HG02759 (cell line): Measurements from ENCODE around the gene SYPL2.
A peak's percentile ranks its signal among the peaks of the same experiment; 100 is the strongest.
"Not testable (repeated sequence)": the region's sequence is repeated elsewhere in the genome, so short reads cannot be mapped to it uniquely, and the experiment has no call there.

Experiments
- ATAC-seq: cut with Tn5 transposase; IDR thresholded peaks from one replicate; pipeline ENCODE4 v1.9.1; 2021; ENCODE audit warnings: mild to moderate bottlenecking, moderate library complexity; ENCODE audit not compliant: unreplicated experiment

Gene SYPL2

DNA sequence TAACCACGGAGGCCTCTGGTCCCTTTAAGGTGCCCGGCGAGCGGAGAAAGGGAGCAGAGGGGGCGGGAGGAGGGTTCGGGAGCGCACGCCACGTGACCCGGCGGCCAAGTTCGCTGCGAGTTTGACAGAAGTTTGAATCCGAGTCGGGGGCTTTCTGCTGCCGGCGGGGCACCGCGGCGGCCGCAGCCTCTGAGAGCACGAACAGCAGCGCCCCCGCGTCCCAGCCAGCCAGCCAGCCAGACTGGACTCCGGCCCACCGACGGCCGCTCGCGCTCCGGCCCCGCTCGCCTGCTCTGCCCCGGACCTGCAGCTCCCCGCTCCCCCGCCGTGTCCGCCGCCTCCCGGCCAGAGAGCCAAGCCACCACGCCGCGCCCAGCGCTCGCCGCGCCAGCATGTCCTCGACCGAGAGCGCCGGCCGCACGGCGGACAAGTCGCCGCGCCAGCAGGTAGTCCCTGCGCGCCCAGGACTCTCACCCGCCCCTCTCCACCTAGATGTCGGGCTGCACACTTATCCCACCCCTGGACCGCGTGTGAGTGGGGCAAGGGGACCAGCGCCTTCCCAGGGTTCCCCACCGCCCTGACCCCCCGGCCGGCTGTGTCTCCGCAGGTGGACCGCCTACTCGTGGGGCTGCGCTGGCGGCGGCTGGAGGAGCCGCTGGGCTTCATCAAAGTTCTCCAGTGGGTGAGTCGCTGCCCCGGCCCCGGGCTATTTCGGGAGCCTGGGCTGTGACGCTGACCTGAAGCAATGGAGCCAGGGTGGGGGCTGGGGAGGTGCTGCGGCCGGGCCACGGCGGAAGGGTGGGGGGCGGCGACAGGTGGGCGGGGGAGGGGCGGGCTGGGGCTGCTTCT, at the start of gene SYPL2:
SYPL2 (plus strand) TSS at position 95 of the 849 bp plus-strand sequence; CDS start at position 393, 298 bp downstream.
- ATAC-seq, result no peak

DNA sequence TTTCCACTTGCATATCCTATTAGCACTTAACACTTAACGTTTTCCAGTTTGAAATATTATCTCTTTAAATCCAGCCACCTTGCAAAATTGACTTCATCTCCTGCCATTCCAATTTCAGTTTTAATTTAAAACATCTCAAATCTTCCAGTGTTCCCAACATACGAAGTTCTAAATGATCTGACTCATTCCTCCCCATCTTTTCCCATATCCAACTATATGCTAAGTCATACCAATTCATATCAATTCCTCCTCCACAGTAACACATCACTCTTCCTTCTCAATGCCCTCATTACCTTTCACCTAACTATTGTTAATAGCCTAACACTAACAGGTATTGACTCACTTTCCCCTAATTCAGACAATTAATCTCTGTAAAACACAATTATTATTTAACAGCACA, 42.8 kb upstream of the SYPL2 start:
- no peak for ATAC-seq

DNA sequence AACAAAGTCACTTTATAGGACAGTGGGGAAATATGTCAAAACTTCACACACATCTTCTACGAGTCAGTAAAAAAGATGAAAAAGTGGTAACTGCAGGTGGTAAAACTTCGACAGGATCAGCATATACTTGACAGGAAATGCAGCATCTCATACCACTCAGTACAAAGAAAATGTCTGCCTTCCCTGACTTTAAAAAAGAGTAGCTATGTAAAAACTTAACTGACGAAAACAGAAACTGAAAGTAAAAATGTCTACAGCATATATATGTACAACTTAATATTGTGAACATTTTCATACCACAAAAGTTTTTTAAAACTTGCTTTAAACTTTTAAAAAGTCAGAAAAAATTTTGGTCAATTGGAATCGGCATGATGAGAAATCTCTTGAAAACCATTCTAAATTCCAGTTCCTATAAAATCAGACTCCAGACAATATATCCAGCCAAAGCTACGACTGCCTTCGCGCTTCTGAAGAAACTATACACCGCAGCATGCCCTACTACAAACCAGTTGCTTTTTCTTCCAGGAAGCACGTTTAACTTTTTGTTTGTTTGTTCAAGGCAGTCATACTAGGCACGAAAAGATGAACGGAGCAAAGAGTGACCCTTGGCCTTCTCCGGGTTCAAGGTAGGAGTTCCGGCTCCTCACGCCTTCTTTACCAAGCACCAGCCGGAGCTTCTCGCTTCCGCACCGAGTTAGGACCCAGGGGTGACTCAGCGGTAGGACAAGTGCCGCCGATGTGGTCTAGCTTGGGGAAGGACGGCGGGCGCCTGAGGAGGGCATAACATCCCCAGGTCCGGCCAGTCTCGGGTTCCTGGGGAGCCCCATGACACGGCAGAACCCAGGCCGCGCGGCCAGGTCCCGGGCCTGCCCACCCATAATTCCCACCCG, 40.7 kb upstream of the SYPL2 start:
- peak; percentile 34 for ATAC-seq

DNA sequence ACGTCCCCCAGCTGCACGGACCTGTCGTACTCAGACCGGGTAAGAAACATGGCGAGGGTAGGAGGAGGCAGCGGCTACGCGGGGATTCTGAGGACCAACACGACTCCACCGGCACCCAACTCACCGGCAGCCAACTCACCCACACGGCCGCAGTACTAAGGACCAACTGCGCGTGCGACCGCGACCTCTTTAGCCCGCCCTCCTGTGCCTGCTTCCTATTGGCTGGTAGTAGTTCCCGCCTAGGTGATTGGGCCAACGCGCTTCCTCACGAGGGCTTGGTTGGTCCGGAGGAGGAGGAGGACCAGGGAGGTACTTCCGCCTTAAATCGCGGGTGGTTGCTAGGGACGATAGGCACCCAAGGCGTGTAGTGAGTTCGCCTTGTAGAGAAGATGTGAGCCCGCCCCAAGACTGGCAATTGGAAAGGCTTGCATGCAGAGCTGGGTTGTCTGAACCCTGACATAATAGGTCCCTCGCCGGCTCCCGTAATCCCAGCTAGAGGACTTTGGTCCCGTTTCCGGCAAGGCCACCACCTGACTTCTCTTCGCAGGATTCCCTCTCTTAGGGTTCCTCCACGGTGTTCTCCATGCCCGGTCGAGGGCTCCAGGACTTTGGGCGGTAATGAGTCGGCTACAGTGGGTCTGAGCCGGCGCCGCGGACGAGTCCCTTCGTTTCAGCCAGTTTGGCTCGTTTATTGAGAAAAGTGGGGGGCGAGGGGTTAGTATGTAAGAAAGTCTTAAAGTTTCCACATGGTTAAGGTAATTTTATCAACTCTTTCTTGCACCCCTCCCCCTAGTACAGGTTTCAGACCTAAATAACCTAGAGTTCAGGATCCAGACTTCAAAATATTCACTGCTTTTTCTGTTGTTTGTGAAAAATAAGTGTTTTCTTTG, 39.8 kb upstream of the SYPL2 start, which contains the start of gene PSMA5:
PSMA5 (minus strand) TSS at position 168 of the 890 bp plus-strand sequence; CDS start at position 50, 118 bp downstream.
- ATAC-seq, result peak; percentile 97

DNA sequence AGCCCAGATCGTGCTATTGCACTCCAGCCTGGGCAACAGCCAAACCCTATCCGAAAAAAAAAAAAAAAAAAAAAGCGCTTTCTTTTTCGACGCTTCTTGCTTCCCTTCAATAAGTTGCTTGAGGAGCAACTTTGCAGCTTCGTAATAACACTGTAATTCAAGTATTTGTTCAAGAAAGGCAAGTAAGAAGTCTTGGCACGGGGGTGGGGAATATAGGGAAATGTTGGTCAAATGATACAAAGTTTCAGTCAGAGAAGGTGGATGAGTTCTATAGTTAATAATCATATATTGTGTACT, 39.2 kb upstream of the SYPL2 start:
- ATAC-seq, result no peak

DNA sequence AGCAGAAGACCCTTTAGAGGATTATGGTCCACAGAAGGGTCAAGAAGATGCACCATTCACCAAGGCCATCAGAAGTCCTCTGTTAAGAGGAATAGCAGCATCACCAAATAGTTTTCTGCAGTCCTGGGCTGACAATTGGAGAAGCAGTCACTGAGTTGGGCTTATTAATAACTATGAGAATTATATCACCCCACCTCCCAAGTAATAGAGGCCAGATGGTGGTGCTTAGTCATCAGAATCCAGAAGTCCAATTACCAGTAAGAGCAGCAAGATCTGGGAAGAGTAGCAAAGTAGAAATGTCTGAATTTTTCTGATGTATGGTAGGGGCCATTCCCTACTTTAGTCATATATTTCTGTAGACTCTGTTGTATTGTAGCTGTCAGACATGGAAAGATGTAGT, 34.0 kb upstream of the SYPL2 start:
- ATAC-seq, result no peak

DNA sequence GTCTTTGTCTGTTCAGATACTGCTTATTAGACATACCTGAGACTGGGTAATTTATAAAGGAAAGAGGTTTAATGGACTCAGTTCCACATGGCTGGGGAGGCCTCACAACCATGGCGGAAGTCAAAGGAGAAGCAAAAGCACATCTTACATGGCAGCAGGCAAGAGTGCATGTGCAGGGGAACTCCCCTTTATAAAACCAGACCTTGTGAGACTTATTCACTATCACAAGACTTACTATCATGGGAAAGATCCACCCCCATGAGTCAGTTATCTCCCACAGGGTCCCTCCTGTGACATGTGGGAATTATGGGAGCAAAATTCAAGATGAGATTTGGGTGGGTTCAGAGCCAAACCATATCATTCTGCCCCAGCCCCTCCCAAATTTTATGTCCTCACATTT, 33.0 kb upstream of the SYPL2 start:
- ATAC-seq, result no peak

DNA sequence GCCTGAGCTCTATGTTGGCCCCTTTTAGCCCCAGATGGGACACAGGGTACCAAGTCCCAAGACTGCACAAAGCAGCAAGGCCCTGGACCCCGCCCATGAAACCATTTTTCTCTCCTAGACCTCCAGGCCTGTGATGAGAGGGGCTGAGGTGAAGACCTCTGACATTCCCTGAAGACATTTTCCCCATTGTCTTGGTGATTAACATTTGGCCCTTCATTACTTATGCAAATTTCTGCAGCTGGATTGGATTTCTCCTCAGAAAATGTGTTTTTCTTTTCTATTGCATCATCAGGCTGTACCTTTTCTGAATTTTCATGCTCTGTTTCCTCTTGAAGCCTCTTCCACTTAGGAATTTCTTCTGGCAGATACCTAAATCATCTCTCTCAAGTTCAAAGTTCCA, 31.9 kb upstream of the SYPL2 start:
- ATAC-seq, result no peak

DNA sequence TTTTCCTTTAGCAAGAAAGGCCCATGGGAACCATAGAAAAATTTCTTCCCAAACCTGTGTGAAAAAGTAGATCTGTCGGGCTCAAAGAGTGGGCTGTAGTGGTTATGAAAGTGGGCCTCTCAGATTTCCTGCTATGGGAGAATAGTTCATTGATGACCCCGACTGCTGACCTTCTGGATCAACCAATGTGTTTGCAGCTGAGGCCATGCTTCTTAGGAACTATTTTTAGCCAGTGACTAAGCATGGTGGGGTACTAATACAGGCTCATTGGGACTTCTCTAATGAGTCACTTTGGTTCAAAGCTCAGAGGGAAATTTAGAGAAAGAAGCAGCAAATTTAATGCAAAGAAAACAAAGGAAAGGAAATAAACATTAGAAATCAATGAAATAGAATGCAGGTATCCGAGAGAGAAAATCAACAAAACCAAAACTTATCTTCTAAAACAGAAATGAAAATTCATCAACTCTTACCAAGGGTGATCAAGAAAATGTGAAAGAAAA, 27.5 kb upstream of the SYPL2 start:
- no peak for ATAC-seq

DNA sequence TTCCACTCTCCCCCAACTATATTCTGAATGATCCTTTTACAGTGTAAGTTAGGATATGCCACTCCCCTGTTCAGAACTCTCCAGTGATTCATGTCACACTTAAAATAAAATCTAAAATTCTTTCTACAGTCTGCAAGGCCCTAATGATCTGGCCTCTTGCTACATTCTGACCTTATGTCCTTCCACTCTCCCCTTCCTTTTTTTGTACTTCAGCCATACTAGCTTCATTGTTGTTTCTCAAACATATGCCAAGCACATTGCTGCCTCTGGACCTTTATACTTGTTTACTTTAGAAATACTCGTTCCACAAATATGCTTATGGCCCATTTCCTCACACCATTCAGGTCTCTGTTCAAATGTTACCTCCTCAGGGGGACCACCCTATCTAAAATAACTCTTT, 25.3 kb upstream of the SYPL2 start:
- ATAC-seq, result no peak

DNA sequence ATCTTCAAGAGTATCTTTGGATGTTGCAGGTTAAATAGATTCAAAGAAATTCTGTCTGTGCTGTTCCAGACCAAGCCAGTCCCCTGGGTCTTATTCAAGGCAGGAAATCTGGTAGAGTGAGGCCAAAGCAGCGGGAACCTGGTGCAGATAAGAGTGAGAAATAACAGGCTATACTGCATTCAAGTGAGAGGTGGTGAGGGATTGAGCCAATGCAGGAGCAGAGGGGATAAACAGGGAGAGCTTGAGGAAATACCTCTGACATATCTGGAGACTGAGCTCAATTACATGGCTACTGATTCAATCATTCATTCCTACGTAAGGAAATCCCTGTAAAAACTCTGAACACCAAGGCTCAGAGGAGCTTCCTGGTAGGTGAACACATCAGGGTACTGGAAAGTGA, 22.9 kb upstream of the SYPL2 start:
- ATAC-seq, result no peak

DNA sequence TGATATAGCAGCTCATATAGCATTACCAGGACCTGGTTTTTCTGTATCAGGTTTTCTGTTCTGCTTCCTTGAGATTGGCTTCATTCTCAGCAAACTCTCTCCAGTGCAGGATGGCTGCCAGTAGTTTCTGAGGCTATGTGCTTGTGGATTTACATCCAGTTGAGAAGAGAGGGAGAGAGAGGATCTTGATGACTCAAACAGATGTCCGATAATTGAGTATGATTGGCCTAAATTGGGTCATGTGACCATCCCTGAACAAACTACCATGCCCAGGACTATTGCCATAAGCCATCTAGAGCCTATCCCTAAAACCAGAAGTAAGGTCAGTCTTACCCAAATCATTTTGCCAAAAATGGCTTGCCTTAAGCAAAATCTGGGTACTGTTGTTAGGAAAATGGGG, 22.0 kb upstream of the SYPL2 start:
- no peak for ATAC-seq

DNA sequence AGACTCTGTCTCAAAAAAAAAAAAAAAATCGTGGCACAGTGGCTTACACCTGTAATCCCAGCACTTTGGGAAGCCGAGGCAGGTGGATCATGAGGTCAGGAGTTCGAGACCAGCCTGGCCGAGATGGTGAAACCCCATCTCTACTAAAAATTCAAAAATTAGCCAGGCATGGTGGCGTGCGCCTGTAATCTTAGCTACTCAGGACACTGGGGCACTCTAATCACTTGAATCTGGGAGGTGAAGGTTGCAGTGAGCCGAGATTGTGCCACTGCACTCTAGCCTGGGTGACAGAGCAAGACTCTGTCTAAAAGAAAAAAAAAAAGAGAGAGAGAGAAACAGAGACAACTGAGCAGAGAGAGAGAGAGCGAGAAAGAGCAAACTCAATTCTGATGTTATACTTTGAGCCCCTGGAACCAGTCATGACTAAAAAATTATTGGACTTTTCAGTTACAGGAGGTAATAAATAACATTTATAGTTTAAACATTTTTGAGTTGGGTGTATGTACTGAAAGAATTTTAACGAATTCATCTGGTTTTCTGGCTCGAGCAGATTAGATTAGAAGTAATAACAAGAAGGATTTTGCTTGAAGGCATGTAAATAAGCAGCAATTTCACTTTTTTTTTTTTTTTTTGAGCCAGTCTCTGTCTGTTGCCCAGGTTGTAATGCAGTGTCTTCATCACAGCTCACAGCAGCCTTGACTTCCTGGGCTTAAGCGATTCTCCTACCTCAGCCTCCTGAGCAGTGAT, 20.2 kb upstream of the SYPL2 start:
- ATAC-seq, result not testable (repeated sequence)

DNA sequence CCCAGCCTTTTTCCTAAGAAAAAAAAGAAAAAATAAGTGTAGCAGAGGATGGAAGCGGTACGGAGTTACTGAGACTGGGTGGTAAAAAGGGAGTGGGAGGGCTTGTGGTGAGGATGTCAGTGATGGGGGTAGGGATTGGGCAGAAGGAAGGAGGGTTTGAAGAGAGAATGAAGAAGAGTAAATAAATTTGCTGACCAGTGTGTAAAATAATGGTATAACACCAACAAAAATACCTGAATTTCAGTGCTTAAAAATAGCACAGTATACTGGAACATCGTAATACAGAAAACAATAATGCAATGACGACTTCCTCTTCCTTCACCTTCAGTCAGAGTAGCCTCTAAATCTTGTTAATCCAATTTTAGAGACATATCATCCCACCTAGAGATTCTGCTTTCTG, 18.8 kb upstream of the SYPL2 start:
- ATAC-seq, result no peak

DNA sequence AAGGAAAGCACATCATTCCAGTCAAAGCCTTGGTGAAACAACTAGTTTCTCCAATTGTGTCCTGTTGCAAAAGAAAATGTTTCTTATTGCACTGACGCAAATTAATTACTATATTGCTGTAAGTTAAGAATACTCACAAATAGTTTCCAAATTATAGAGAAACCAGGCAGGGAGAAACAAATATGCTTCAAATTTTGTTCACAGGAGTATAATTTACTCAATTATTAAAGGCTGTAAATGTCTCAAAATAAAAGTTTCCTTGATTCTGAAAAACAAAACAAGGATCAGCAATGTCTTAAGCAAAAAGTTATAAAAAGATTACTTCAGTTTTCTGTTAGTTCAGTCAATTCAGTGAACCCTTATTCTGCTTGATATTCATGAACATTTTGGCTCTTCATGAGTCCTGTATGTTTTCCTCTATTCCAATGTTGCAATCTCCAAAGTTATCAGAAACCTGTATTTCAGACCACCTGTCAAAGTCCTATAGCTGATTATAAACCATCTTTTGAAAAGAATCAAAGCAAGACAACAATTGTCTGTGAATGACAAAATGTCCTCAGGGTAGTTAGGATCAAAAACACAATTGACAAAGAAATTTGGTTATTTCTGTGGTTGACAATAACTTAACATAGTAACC, 11.7 kb upstream of the SYPL2 start:
- ATAC-seq, result no peak

DNA sequence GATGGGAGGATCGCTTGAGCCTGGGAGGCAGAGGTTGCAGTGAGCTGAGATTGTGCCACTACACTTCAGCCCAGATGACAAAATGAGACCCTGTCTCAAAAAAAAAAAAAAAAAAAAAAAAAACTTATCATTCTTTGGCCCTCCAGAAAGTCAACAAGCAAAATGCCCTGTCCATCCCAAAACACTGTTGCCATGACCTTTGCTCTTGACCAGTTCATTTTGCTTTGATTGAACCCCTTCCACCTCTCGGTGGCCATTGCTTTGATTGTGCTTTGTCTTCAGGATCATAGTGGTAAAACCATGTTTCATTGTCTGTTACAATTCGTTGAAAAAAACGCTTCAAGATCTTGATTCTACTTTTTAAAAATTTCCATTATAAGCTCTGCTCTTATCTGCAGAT, 8.5 kb upstream of the SYPL2 start:
- no peak for ATAC-seq

DNA sequence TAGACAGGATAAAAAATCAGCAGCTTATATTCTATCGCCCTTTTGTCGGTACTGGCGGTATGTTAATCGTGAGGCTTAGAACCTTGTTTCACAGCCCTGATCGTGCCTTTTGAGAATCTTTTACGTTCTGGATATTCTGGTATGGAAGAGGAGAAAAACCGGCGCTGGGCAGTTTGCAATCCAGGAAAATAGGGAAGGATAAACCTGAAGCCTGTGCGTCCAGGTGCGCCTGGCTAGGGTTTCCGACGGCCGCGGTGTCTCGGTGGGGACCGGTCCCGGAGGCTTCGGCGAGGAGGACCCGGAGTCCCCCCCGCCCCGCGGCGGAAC, 258 bp upstream of the SYPL2 start:
- ATAC-seq, result no peak

DNA sequence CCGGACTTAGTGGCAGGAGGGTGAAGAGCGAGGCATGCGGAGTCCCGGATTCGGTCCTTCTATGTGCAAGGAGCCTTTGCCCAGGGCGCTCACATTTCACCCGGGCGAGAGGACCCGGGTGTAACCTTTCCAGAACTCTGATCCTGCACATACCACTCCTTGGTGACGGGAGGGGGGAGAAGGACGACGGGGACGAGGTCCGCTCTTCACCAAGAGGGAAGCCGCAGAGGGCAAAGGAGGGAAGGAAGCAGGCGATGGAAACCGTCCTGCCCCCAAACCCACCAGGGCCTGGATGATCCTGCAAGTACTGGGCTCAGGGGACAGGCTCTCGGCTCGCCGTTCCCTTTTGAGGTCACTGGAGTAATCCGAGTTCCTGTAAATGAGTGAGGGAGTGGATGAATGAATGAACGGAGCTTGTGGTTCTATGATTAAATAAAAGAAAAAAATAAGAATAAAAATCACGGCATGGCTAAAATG, 993 bp downstream of the SYPL2 start:
- no peak for ATAC-seq

DNA sequence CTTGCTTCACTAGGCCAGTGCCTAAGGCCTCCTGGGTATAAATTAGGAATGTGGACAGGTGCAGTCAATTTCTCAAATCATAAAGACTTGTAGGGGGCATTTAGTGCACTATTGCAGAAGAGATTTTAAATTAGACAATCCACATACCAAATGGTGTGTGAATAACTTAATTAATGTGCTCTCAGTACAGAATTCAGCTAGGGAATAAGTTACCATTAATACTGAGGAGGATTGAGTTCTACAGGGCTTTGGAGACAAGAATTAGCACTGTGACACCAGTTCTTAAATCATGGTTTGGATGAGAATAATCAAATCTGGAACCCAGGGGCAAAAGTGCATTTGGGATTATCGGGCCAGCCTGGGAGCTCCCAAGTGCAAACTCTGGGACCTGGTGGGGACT, 1.7 kb downstream of the SYPL2 start:
- no peak for ATAC-seq

DNA sequence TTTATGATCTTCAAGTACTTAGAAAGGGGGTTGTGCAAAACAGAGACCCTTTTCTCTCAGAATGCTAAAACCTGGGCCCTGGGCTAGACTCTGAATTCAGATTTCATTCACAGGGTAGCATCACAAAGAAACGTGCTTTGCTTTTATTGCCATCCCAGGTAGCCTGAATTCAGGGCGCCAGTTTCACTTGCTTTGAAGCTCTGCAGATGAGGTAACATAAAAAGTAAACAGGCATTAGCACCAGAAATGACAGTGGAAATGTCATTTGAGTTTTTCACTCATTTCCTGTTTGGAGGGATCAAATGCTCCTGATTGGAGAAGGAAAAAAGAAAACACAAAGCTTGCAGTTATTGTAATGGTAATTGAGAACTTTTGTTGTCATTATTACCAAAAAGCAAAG, 2.6 kb downstream of the SYPL2 start:
- no peak for ATAC-seq
